MM.1S (cell line): Measurements from ENCODE around the gene OR4B1.

Source experiments
- CTCF ChIP-seq: fragments of 300-600 bp; sonication (generic); IDR thresholded peaks from 2 replicates; pipeline ENCODE4 v1.5.1; 2016; ENCODE audit warnings: antibody characterized with exemption, low read length, mixed read lengths
- EZH2phosphoT487 ChIP-seq: fragments of 300-600 bp; sonication (generic); IDR thresholded peaks from 2 replicates; pipeline ENCODE4 v1.6.1; 2018; ENCODE audit warnings: antibody characterized with exemption, low read length

DNA sequence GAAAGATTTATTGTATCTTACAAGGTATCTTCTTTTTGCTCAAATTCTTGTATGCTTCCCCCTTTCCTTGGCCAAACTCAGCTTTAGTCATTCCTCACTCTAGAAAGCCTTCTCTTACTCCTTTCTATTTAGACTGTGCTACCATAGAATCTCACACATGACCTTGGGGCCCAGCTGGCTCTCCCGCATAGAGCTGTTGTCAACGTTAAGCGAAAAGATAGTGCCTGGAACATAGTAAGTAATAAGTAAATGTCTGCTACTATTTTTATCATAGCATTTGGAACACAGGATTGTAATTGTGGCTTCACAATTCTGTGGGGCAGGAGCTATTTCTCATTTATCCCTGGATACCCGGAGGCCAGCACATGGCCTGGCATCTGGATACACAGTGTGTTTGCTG is 38.9 kb upstream of the OR4B1 start:
- TF ChIP-seq EZH2phosphoT487 (no peak), CTCF (no peak)
